ENCODE results near the gene RPL32. TPM values are rescaled to one million over a fixed set of nuclear protein-coding genes. Genes with fewer than 3 reads are reported as not detected.

The RPL32 gene
- total RNA-seq, 1 experiment from 2014 or later, result 2,021 TPM

GRCh38 chr3:12832350-12833221 is 8.8 kb downstream of the RPL32 start:
- no peak overlapping the region for H4K8ac ChIP-seq (replicated peaks; ENCODE audit: insufficient read length, low read depth, low read length)
- no peak overlapping the region for H2BK15ac ChIP-seq (ENCODE audit: low read depth, low read length)
- no peaks in the 10 kb centered on the region; the same call in 1 of the 2 replicates for H3K27me3 ChIP-seq (ENCODE audit: insufficient read depth, low read length)
- no CpG with 5 or more reads among the region's 7 CpGs for WGBS (ENCODE audit: extremely low coverage, insufficient read length, low lambda C conversion rate)
- no peaks in the 10 kb centered on the region for H3K9me3 ChIP-seq (ENCODE audit: control insufficient read depth, low read depth, low read length)
- H3K9me3 Mint-ChIP-seq, result no peaks in the 10 kb centered on the region
- H3K23ac ChIP-seq (ENCODE audit: insufficient read length, low read depth, low read length), result no peak overlapping the region
- no peak overlapping the region for H3K9ac ChIP-seq (ENCODE audit: extremely low read depth, insufficient read length, low read length)
- TF ChIP-seq CTCF (conservative IDR thresholded peaks at IDR 0.05), result no peak
- no peak overlapping the region for H3K4me2 ChIP-seq (ENCODE audit: insufficient read depth, insufficient read length, low read length)
- H3T11ph ChIP-seq (ENCODE audit: low read length), result no peak overlapping the region
- no peak overlapping the region for H2BK20ac ChIP-seq (ENCODE audit: low read depth, low read length, poor library complexity, severe bottlenecking)
- H3K56ac ChIP-seq (ENCODE audit: insufficient read length, low read depth, low read length), result no peak overlapping the region
- H3K36me3 Mint-ChIP-seq (ENCODE audit: insufficient read depth in 1 of 3, low read depth in 3 of 3), result peaks cover 40 to 78% (median 72%) of the 10 kb centered on the region in 3 experiments; a peak in 6 of 7 replicates
- no peak overlapping the region for H2AFZ ChIP-seq (ENCODE audit: low read length)
- H4K91ac ChIP-seq (ENCODE audit: insufficient read length, low read depth, low read length), result no peak overlapping the region
- no peak overlapping the region for H4K5ac ChIP-seq (ENCODE audit: insufficient read length, low read depth, low read length)
- no peaks in the 10 kb centered on the region; the same call in none of the 2 replicates for H3K4me1 ChIP-seq (ENCODE audit: insufficient read depth, low read length)
- no peak overlapping the region for H2BK12ac ChIP-seq (ENCODE audit: insufficient read length, low read depth, low read length)
- H3K14ac ChIP-seq (ENCODE audit: insufficient read depth, low read length), result no peak overlapping the region
- H3K18ac ChIP-seq (ENCODE audit: insufficient read length, low read depth, low read length), result no peak overlapping the region
- no peak for DNase-seq
- no peaks in the 10 kb centered on the region for H3K79me2 ChIP-seq (ENCODE audit: insufficient read depth, low read length)
- H2BK5ac ChIP-seq (ENCODE audit: insufficient read length, low read length), result no peak overlapping the region
- peak overlapping the region in 2 of 3 experiments; percentile 84 to 94; a peak in 5 of 7 replicates for H3K27ac Mint-ChIP-seq
- no peaks in the 10 kb centered on the region for H3K23me2 ChIP-seq (ENCODE audit: insufficient read length, low read depth, low read length, poor library complexity, severe bottlenecking)
- H3K79me1 ChIP-seq (ENCODE audit: insufficient read depth, low read depth, low read length, poor library complexity, severe bottlenecking), result no peaks in the 10 kb centered on the region
- no peak overlapping the region for H3K27ac ChIP-seq (ENCODE audit: insufficient read length, low read depth, low read length)
- peaks cover 42 to 51% of the 10 kb centered on the region in 2 experiments for H3K4me1 Mint-ChIP-seq
- H3K4me3 Mint-ChIP-seq, result peak overlapping the region in 1 of 2 experiments; percentile 4; a peak in 1 of 5 replicates
- H3K4ac ChIP-seq (ENCODE audit: low read depth, low read length), result no peak overlapping the region
- H2AK5ac ChIP-seq (ENCODE audit: insufficient read length, low read length), result no peak overlapping the region
- peaks cover 2% of the 10 kb centered on the region for H4K20me1 ChIP-seq (ENCODE audit: control insufficient read depth, insufficient read depth, insufficient read length)
- H3K27me3 Mint-ChIP-seq (ENCODE audit: low read depth), result no peaks in the 10 kb centered on the region
- H2BK120ac ChIP-seq (ENCODE audit: low read depth, low read length, poor library complexity, severe bottlenecking), result no peak overlapping the region
